GM13977 (cell line): Measurements from ENCODE around the gene CDK5.
"Not testable (repeated sequence)": the region's sequence is repeated elsewhere in the genome, so short reads cannot be mapped to it uniquely, and the experiment has no call there.

Experiments
- DNase-seq: peaks from one replicate; pipeline ENCODE4 v3.0.0; 2012; ENCODE audit warnings: low spot score
- CTCF ChIP-seq: IDR thresholded peaks from 2 replicates; pipeline ENCODE4 v1.5.1; 2012; ENCODE audit warnings: mild to moderate bottlenecking, control low read depth; ENCODE audit not compliant: insufficient read depth; ENCODE audit errors: extremely low read depth, missing control alignments
- in situ Hi-C: fragments of 300-500 bp; cut with MboI; formaldehyde crosslinking; loops from one replicate; pipeline ENCODE4 v1.12.0; 2022; ENCODE audit warnings: low sequenced_read_pairs, low pct_unique_long_range_greater_than_20kb, mixed read lengths, inconsistent platforms; ENCODE audit not compliant: unreplicated experiment

CDK5 gene

GRCh38 chr7:151048911-151049463, 8.7 kb downstream of the CDK5 start:
- no peak for TF ChIP-seq CTCF
- in situ Hi-C loops, result no loop called here
- no peak for DNase-seq

- TF ChIP-seq CTCF, result no peak
- in situ Hi-C loops, result no loop called here
Observed at GRCh38 chr7:151047976-151048815, 9.5 kb downstream of the CDK5 start, which contains the start of gene ASIC3. ASIC3 (plus strand) TSS chr7:151048531; CDS start chr7:151048886, 355 bp downstream.

GRCh38 chr7:151046603-151047573, 10.8 kb downstream of the CDK5 start:
- TF ChIP-seq CTCF, result no peak
- DNase-seq, result no peak
- in situ Hi-C loops, result no loop called here

More at GRCh38 chr7:151047976-151048815, 9.5 kb downstream of the CDK5 start, which contains the start of gene ASIC3:
- no peak for DNase-seq

- no peak for TF ChIP-seq CTCF
- DNase-seq, result no peak
- in situ Hi-C loops, result no loop called here
Observed at GRCh38 chr7:151045967-151046366, 11.7 kb downstream of the CDK5 start.

GRCh38 chr7:151045262-151045661, 12.4 kb downstream of the CDK5 start:
- in situ Hi-C loops, result no loop called here
- TF ChIP-seq CTCF, result no peak
- DNase-seq, result no peak

GRCh38 chr7:151043959-151044358, 13.7 kb downstream of the CDK5 start:
- in situ Hi-C loops, result no loop called here
- no peak for DNase-seq
- TF ChIP-seq CTCF, result no peak

- in situ Hi-C loops, DNase-seq: not testable (repeated sequence)
Observed at GRCh38 chr7:151043449-151043848, 14.2 kb downstream of the CDK5 start.
